Fibroblast of lung (primary cell): ENCODE results near the gene FBLIM1. TPM values are rescaled to one million over a fixed set of nuclear protein-coding genes. Genes with fewer than 3 reads are reported as not detected.

Source experiments
- DNase-seq, 2 donors: peaks; one replicate each; pipeline versions ENCODE4 v3.0.0 to v3.0.0-alpha.2; 2010; ENCODE audit warnings: low read depth in 2 of 2
- H2AFZ ChIP-seq: 2 replicates; pipeline ENCODE4 v1.5.1; 2012; ENCODE audit warnings: low read length, control low read depth, inconsistent platforms
- H3K27ac ChIP-seq: 2 replicates; pipeline ENCODE4 v1.5.1; 2011; ENCODE audit warnings: low read length, control low read depth; ENCODE audit not compliant: insufficient read depth
- H3K27me3 ChIP-seq: 2 replicates; pipeline ENCODE4 v1.5.1; 2011; ENCODE audit warnings: mild to moderate bottlenecking, low read length; ENCODE audit not compliant: control insufficient read depth, insufficient read depth
- H3K36me3 ChIP-seq: 2 replicates; pipeline ENCODE4 v1.5.1; 2011; ENCODE audit warnings: low read length; ENCODE audit not compliant: control insufficient read depth, insufficient read depth
- H3K4me1 ChIP-seq: 2 replicates; pipeline ENCODE4 v1.5.1; 2011; ENCODE audit warnings: low read length; ENCODE audit not compliant: control insufficient read depth, insufficient read depth; ENCODE audit errors: extremely low read depth
- H3K4me2 ChIP-seq: 2 replicates; pipeline ENCODE4 v1.5.1; 2011; ENCODE audit warnings: low read length, control low read depth; ENCODE audit not compliant: insufficient read depth; ENCODE audit errors: extremely low read depth
- H3K4me3 ChIP-seq, 4 experiments: fragments of 200-600 bp in 1 of 4; sonication (generic) in 1 of 4; replicated peaks in 1 of 4; 2 replicates each; pipeline ENCODE4 v1.5.1; 2011 to 2016; ENCODE audit warnings: low read length in 4 of 4, low read depth in 3 of 4, mild to moderate bottlenecking in 3 of 4, control low read depth in 2 of 4, inconsistent platforms in 1 of 4, mixed read lengths in 1 of 4; ENCODE audit not compliant: insufficient read depth in 1 of 4; ENCODE audit errors: control extremely low read depth in 1 of 4
- H3K79me2 ChIP-seq: 2 replicates; pipeline ENCODE4 v1.5.1; 2012; ENCODE audit warnings: mild to moderate bottlenecking, low read length, inconsistent platforms; ENCODE audit not compliant: control insufficient read depth, insufficient read depth
- H3K9ac ChIP-seq: 2 replicates; pipeline ENCODE4 v1.5.1; 2011; ENCODE audit warnings: mild to moderate bottlenecking, low read length, control low read depth; ENCODE audit not compliant: insufficient read depth
- H3K9me3 ChIP-seq: 2 replicates; pipeline ENCODE4 v1.5.1; 2012; ENCODE audit warnings: low read depth, low read length; ENCODE audit not compliant: control insufficient read depth, insufficient read depth
- H4K20me1 ChIP-seq: 2 replicates; pipeline ENCODE4 v1.5.1; 2011; ENCODE audit warnings: low read length; ENCODE audit not compliant: control insufficient read depth, insufficient read depth; ENCODE audit errors: extremely low read depth
- EZH2 ChIP-seq: IDR thresholded peaks from 2 replicates; pipeline ENCODE4 v1.5.1; 2012; ENCODE audit warnings: low read length, control low read depth, mild to moderate bottlenecking; ENCODE audit errors: missing control alignments
- polyA plus RNA-seq, 2 donors: library from polyadenylated mRNA; depleted of rRNA in 1 of 2; stranded (reverse) in 1 of 2; unstranded in 1 of 2; fragments of >200 nt; gene quantifications; 2 replicates each; pipeline ENCODE4 v1.2.1, GENCODE V29; 2011 to 2012; ENCODE audit warnings: missing spikeins in 1 of 2
- total RNA-seq: library from RNA; depleted of rRNA; stranded (reverse); fragments of >200 nt; gene quantifications from 2 replicates; pipeline ENCODE4 v1.2.1, GENCODE V29; 2014
- TF ChIP-seq, protein P1 (sequence below), 2 donors: IDR thresholded peaks in 1 of 2; conservative IDR thresholded peaks in 1 of 2; 1 replicate in 1 of 2; 2 replicates in 1 of 2; pipeline ENCODE4 v1.5.1; 2011 to 2012; ENCODE audit warnings: low read length in 2 of 2, control low read depth in 1 of 2, inconsistent platforms in 1 of 2, low read depth in 1 of 2, mild to moderate bottlenecking in 1 of 2

Gene FBLIM1
- total and polyA plus RNA-seq, 2 donors (not counting 1 experiment from before 2014, with no cell fraction given) = 17.3 to 86.2 TPM

DNA sequence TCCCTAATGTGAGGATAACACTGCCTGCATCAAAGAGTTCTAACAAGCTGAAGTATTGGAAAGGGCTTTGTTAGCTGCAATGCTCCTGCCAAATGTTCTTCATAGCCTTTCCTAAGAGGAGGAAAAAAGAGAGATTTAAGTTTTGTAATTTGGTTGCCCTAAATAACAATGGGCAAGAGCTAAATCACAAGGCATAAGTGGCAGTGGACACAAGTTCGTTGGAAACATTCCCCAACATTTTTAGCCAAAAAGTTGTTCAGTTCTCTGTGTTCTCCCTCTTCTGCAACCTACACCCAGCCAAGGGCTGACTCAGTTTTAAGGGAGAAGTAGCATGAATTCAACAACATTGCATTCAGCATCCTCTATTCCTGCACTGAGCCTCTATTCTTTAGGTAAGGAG is 51.5 kb downstream of the FBLIM1 start:
- DNase-seq = no peak
- no peaks in the 10 kb centered on the region for H4K20me1 ChIP-seq
- TF ChIP-seq EZH2 = no peak
- TF ChIP-seq, protein P1, sequence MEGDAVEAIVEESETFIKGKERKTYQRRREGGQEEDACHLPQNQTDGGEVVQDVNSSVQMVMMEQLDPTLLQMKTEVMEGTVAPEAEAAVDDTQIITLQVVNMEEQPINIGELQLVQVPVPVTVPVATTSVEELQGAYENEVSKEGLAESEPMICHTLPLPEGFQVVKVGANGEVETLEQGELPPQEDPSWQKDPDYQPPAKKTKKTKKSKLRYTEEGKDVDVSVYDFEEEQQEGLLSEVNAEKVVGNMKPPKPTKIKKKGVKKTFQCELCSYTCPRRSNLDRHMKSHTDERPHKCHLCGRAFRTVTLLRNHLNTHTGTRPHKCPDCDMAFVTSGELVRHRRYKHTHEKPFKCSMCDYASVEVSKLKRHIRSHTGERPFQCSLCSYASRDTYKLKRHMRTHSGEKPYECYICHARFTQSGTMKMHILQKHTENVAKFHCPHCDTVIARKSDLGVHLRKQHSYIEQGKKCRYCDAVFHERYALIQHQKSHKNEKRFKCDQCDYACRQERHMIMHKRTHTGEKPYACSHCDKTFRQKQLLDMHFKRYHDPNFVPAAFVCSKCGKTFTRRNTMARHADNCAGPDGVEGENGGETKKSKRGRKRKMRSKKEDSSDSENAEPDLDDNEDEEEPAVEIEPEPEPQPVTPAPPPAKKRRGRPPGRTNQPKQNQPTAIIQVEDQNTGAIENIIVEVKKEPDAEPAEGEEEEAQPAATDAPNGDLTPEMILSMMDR (conservative IDR thresholded peaks at IDR 0.05 in 1 of 2, IDR thresholded peaks at IDR 0.05 in 1 of 2; ENCODE audit: low read depth in 1 of 2, low read length in 2 of 2) = no peak

DNA sequence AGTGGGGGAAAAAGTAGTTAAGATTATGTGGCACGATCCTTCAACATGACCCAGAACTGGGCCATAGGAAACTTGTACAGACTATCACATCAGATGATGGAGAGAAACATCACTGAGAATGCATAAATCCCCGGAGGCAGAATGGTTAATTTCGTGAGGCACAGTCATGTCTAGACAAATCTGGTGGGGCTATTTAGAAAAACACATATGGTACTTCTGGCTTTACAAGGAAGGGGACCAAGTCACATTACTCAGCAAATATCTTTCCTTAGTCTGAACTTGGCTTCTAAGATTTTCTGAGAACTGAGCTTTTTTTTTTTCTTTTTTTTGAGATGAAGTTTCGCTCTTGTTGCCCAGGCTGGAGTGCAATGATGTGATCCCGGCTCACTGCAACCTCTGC is 58.1 kb downstream of the FBLIM1 start:
- H3K27ac ChIP-seq = no peak overlapping the region
- H3K36me3 ChIP-seq = no peaks in the 10 kb centered on the region
- H3K4me3 ChIP-seq = no peak overlapping the region
- no peak overlapping the region for H3K4me2 ChIP-seq
- no peaks in the 10 kb centered on the region for H3K27me3 ChIP-seq
- TF ChIP-seq, protein P1 (conservative IDR thresholded peaks at IDR 0.05 in 1 of 2, IDR thresholded peaks at IDR 0.05 in 1 of 2; ENCODE audit: low read depth in 1 of 2, low read length in 2 of 2) = no peak
- TF ChIP-seq EZH2 = no peak
- H3K9me3 ChIP-seq = no peaks in the 10 kb centered on the region
- no peak overlapping the region for H3K9ac ChIP-seq
- no peak for DNase-seq
- H2AFZ ChIP-seq = no peak overlapping the region
- H3K79me2 ChIP-seq = no peaks in the 10 kb centered on the region
- no peaks in the 10 kb centered on the region for H3K4me1 ChIP-seq
- H4K20me1 ChIP-seq = no peaks in the 10 kb centered on the region

More for the DNA sequence above, 51.5 kb downstream of the FBLIM1 start:
- Histone ChIP-seq H2AFZ (no peak overlapping the region), H3K4me1 (no peaks in the 10 kb centered on the region), H3K9ac (no peak overlapping the region), H3K4me2 (no peak overlapping the region), H3K79me2 (no peaks in the 10 kb centered on the region), H3K27me3 (no peaks in the 10 kb centered on the region), H3K9me3 (no peaks in the 10 kb centered on the region), H3K36me3 (no peaks in the 10 kb centered on the region), H3K4me3 (no peak overlapping the region), H3K27ac (no peak overlapping the region)

- TF ChIP-seq, protein P1 (conservative IDR thresholded peaks at IDR 0.05 in 1 of 2, IDR thresholded peaks at IDR 0.05 in 1 of 2; ENCODE audit: low read depth in 1 of 2, low read length in 2 of 2) = no peak
- no peak for TF ChIP-seq EZH2
- Histone ChIP-seq H3K9ac (no peak overlapping the region), H3K4me1 (no peaks in the 10 kb centered on the region), H3K36me3 (no peaks in the 10 kb centered on the region), H3K9me3 (no peaks in the 10 kb centered on the region), H3K79me2 (no peaks in the 10 kb centered on the region), H3K4me3 (no peak overlapping the region), H4K20me1 (no peaks in the 10 kb centered on the region), H3K4me2 (no peak overlapping the region), H3K27ac (no peak overlapping the region), H3K27me3 (no peaks in the 10 kb centered on the region), H2AFZ (no peak overlapping the region)
- peak in 1 of 2 donors; percentile 60 for DNase-seq
Measured at GRCh38 chr1:15820478-15820877, 61.9 kb downstream of the FBLIM1 start.
